ENCODE measurements around the gene CLIP1.

DNA sequence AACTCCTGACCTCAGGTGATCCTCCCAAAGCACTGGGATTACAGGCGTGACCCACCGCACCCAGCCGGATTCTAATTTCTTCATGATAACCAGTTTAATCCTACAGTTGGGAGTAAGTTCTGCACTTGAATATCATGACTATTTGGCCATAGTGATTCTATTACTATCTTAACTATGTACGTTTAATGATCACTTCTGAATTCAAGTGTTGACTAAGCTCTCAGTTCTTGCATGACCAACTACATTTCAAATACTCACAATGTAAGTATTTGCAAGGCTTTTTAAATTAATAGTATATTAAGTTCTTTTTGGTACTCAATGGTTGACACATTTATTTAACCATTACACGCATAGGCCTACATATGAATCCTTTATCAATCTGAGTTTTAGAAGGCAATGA is 138.8 kb downstream of the CLIP1 start:
- TF ChIP-seq ATF2 (CRISPR knock-in tag; IDR thresholded peaks at IDR 0.05) (no peak), ZNF18 (CRISPR knock-in tag; IDR thresholded peaks at IDR 0.05; ENCODE audit: insufficient replicate concordance) (no peak), CREB1 (IDR thresholded peaks at IDR 0.05) (no peak), CREB1 (CRISPR knock-in tag; IDR thresholded peaks at IDR 0.05) (no peak), NR1H2 (CRISPR knock-in tag; IDR thresholded peaks at IDR 0.05; ENCODE audit: borderline replicate concordance, low read depth) (no peak), ZNF7 (CRISPR knock-in tag; IDR thresholded peaks at IDR 0.05) (no peak), KAT8 (CRISPR knock-in tag; IDR thresholded peaks at IDR 0.05) (no peak), WIZ (CRISPR knock-in tag; IDR thresholded peaks at IDR 0.05) (no peak), NFIC (IDR thresholded peaks at IDR 0.05; ENCODE audit: low read length) (no peak), MTA3 (CRISPR knock-in tag; IDR thresholded peaks at IDR 0.05) (no peak), ZNF709 (CRISPR knock-in tag; IDR thresholded peaks at IDR 0.05) (no peak), ZNF543 (CRISPR knock-in tag; IDR thresholded peaks at IDR 0.05) (no peak)
- TF ChIP-seq, protein P1, sequence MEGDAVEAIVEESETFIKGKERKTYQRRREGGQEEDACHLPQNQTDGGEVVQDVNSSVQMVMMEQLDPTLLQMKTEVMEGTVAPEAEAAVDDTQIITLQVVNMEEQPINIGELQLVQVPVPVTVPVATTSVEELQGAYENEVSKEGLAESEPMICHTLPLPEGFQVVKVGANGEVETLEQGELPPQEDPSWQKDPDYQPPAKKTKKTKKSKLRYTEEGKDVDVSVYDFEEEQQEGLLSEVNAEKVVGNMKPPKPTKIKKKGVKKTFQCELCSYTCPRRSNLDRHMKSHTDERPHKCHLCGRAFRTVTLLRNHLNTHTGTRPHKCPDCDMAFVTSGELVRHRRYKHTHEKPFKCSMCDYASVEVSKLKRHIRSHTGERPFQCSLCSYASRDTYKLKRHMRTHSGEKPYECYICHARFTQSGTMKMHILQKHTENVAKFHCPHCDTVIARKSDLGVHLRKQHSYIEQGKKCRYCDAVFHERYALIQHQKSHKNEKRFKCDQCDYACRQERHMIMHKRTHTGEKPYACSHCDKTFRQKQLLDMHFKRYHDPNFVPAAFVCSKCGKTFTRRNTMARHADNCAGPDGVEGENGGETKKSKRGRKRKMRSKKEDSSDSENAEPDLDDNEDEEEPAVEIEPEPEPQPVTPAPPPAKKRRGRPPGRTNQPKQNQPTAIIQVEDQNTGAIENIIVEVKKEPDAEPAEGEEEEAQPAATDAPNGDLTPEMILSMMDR (CRISPR knock-in tag; IDR thresholded peaks at IDR 0.05) = no peak
- TF ChIP-seq, protein P2, sequence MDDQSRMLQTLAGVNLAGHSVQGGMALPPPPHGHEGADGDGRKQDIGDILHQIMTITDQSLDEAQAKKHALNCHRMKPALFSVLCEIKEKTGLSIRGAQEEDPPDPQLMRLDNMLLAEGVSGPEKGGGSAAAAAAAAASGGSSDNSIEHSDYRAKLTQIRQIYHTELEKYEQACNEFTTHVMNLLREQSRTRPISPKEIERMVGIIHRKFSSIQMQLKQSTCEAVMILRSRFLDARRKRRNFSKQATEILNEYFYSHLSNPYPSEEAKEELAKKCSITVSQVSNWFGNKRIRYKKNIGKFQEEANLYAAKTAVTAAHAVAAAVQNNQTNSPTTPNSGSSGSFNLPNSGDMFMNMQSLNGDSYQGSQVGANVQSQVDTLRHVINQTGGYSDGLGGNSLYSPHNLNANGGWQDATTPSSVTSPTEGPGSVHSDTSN (CRISPR knock-in tag; IDR thresholded peaks at IDR 0.05; ENCODE audit: borderline replicate concordance) = no peak
- TF ChIP-seq, protein P3, sequence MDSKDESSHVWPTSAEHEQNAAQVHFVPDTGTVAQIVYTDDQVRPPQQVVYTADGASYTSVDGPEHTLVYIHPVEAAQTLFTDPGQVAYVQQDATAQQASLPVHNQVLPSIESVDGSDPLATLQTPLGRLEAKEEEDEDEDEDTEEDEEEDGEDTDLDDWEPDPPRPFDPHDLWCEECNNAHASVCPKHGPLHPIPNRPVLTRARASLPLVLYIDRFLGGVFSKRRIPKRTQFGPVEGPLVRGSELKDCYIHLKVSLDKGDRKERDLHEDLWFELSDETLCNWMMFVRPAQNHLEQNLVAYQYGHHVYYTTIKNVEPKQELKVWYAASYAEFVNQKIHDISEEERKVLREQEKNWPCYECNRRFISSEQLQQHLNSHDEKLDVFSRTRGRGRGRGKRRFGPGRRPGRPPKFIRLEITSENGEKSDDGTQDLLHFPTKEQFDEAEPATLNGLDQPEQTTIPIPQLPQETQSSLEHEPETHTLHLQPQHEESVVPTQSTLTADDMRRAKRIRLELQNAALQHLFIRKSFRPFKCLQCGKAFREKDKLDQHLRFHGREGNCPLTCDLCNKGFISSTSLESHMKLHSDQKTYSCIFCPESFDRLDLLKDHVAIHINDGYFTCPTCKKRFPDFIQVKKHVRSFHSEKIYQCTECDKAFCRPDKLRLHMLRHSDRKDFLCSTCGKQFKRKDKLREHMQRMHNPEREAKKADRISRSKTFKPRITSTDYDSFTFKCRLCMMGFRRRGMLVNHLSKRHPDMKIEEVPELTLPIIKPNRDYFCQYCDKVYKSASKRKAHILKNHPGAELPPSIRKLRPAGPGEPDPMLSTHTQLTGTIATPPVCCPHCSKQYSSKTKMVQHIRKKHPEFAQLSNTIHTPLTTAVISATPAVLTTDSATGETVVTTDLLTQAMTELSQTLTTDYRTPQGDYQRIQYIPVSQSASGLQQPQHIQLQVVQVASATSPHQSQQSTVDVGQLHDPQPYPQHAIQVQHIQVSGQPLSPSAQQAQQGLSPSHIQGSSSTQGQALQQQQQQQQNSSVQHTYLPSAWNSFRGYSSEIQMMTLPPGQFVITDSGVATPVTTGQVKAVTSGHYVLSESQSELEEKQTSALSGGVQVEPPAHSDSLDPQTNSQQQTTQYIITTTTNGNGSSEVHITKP (CRISPR knock-in tag; IDR thresholded peaks at IDR 0.05; ENCODE audit: low read depth) = no peak
